Measurements from ENCODE around the gene CRKL. TPM values are rescaled to one million over a fixed set of nuclear protein-coding genes. Genes with fewer than 3 reads are reported as not detected.

Gene CRKL
- total RNA-seq, 4 donors from 2014 or later, result 38.2 to 46.2 (median 44.4) TPM

GRCh38 chr22:20972933-20973577, 55.8 kb downstream of the CRKL start:
- intact Hi-C loops (cut with DNase I), result no loop called here
- DNase-seq, result no peak
- Histone ChIP-seq H3K9me3 (no peaks in the 10 kb centered on the region), H3K4me1 (peaks cover 0 to 10% (median 0%) of the 10 kb centered on the region in 3 donors), H3K27me3 (no peaks in the 10 kb centered on the region), H3K36me3 (no peaks in the 10 kb centered on the region), H3K27ac (no peak overlapping the region), H3K4me3 (no peak overlapping the region)
- WGBS, 2 donors, result 27 to 61% methylated on average over 3 to 6 of the region's 21 CpGs
- TF ChIP-seq POLR2A (IDR thresholded peaks at IDR 0.05) (no peak), CTCF (IDR thresholded peaks at IDR 0.05) (no peak)

GRCh38 chr22:20973634-20974286, 56.6 kb downstream of the CRKL start:
- WGBS, 2 donors, result 60 to 66% methylated on average over 2 to 4 of the region's 21 CpGs
- intact Hi-C loops (cut with DNase I), result no loop called here
- TF ChIP-seq CTCF (IDR thresholded peaks at IDR 0.05) (no peak), POLR2A (IDR thresholded peaks at IDR 0.05) (no peak)
- no peak overlapping the region for H3K4me3 ChIP-seq
- H3K36me3 ChIP-seq, result no peaks in the 10 kb centered on the region
- H3K9me3 ChIP-seq, result no peaks in the 10 kb centered on the region
- no peak overlapping the region for H3K27ac ChIP-seq
- H3K27me3 ChIP-seq, result no peaks in the 10 kb centered on the region
- DNase-seq, result no peak
- H3K4me1 ChIP-seq, result peaks cover 0 to 3% (median 0%) of the 10 kb centered on the region in 3 donors

GRCh38 chr22:20974336-20974955, 57.2 kb downstream of the CRKL start:
- intact Hi-C loops (cut with DNase I), result no loop called here
- Histone ChIP-seq H3K36me3 (no peaks in the 10 kb centered on the region), H3K27me3 (no peaks in the 10 kb centered on the region), H3K27ac (no peak overlapping the region), H3K4me1 (peaks cover under 1 to 6% (median 1%) of the 10 kb centered on the region in 3 donors), H3K4me3 (no peak overlapping the region), H3K9me3 (no peaks in the 10 kb centered on the region)
- WGBS, 2 donors, result 70 to 75% methylated on average over 11 to 14 of the region's 16 CpGs
- TF ChIP-seq CTCF (IDR thresholded peaks at IDR 0.05) (no peak), POLR2A (IDR thresholded peaks at IDR 0.05) (no peak)
- DNase-seq, result no peak

GRCh38 chr22:20975541-20976290, 58.5 kb downstream of the CRKL start:
- WGBS, 2 donors, result 75 to 81% methylated on average over 8 to 10 of the region's 14 CpGs
- H3K9me3 ChIP-seq, result no peaks in the 10 kb centered on the region
- DNase-seq, result no peak
- no peak overlapping the region for H3K4me3 ChIP-seq
- intact Hi-C loops (cut with DNase I), result no loop called here
- no peaks in the 10 kb centered on the region for H3K36me3 ChIP-seq
- H3K4me1 ChIP-seq, result peaks cover 9 to 18% (median 14%) of the 10 kb centered on the region in 3 donors
- TF ChIP-seq POLR2A (IDR thresholded peaks at IDR 0.05) (no peak), CTCF (IDR thresholded peaks at IDR 0.05) (no peak)
- no peaks in the 10 kb centered on the region for H3K27me3 ChIP-seq
- H3K27ac ChIP-seq, result no peak overlapping the region

All from esophagus squamous epithelium (tissue), 5 donors.